Osteoblast (primary cell): ENCODE results near the gene RASIP1. TPM values are rescaled to one million over a fixed set of nuclear protein-coding genes. Genes with fewer than 3 reads are reported as not detected.
A peak's percentile ranks its signal among the peaks of the same experiment; 100 is the strongest.
"Not testable (repeated sequence)": the region's sequence is repeated elsewhere in the genome, so short reads cannot be mapped to it uniquely, and the experiment has no call there.

Experiments
- DNase-seq: peaks from one replicate; pipeline ENCODE4 v3.0.0; 2011; ENCODE audit warnings: low spot score, mixed read lengths; ENCODE audit not compliant: insufficient read length; ENCODE audit errors: missing footprints
- H2AFZ ChIP-seq: 2 replicates; pipeline ENCODE4 v1.6.0; 2011; ENCODE audit warnings: mild to moderate bottlenecking, low read length
- H3K27ac ChIP-seq: 2 replicates; pipeline ENCODE4 v1.5.1; 2011; ENCODE audit warnings: mild to moderate bottlenecking, low read depth, low read length, moderate library complexity
- H3K27me3 ChIP-seq: 2 replicates; pipeline ENCODE4 v1.6.0; 2012; ENCODE audit warnings: mild to moderate bottlenecking, control low read depth, inconsistent platforms, low read length, moderate library complexity; ENCODE audit not compliant: insufficient read depth
- H3K36me3 ChIP-seq: 2 replicates; pipeline ENCODE4 v1.5.1; 2011; ENCODE audit warnings: mild to moderate bottlenecking, low read length, control low read depth, moderate library complexity; ENCODE audit not compliant: insufficient read depth
- H3K4me1 ChIP-seq: 2 replicates; pipeline ENCODE4 v1.5.1; 2011; ENCODE audit warnings: mild to moderate bottlenecking, low read length, control low read depth, moderate library complexity; ENCODE audit not compliant: insufficient read depth
- H3K4me2 ChIP-seq: 2 replicates; pipeline ENCODE4 v1.6.0; 2011; ENCODE audit warnings: mild to moderate bottlenecking, low read length; ENCODE audit not compliant: insufficient read depth
- H3K4me3 ChIP-seq: fragments of 200-600 bp; sonication (generic); 3 replicates; pipeline ENCODE4 v1.5.1; 2012; ENCODE audit warnings: mild to moderate bottlenecking, low read length, inconsistent platforms; ENCODE audit not compliant: insufficient read depth
- H3K79me2 ChIP-seq: 2 replicates; pipeline ENCODE4 v1.6.0; 2012; ENCODE audit warnings: mild to moderate bottlenecking, low read length, control low read depth, inconsistent platforms; ENCODE audit not compliant: insufficient read depth
- H3K9me3 ChIP-seq: 2 replicates; pipeline ENCODE4 v1.5.1; 2011; ENCODE audit warnings: low read depth, low read length, control low read depth
- H4K20me1 ChIP-seq: 2 replicates; pipeline ENCODE4 v1.6.0; 2012; ENCODE audit warnings: mild to moderate bottlenecking, low read length, control low read depth; ENCODE audit not compliant: insufficient read depth
- CTCF ChIP-seq: IDR thresholded peaks from 2 replicates; pipeline ENCODE4 v1.5.1; 2011; ENCODE audit warnings: mild to moderate bottlenecking, low read depth, low read length, moderate library complexity; ENCODE audit errors: extremely low read depth
- total RNA-seq: library from RNA; depleted of rRNA; stranded (reverse); fragments of >200 nt; gene quantifications from 2 replicates; pipeline ENCODE4 v1.2.3, GENCODE V29; 2012

Gene RASIP1
- total RNA-seq, 1 donor: 3.6 TPM

GRCh38 chr19:48772503-48772953 lies 32.1 kb upstream of the RASIP1 start:
- no peak for TF ChIP-seq CTCF
- Histone ChIP-seq H3K4me3 (no peak overlapping the region), H3K9me3 (no peaks in the 10 kb centered on the region), H3K36me3 (no peaks in the 10 kb centered on the region), H2AFZ (no peak overlapping the region), H3K27me3 (peaks cover 21% of the 10 kb centered on the region), H3K79me2 (no peaks in the 10 kb centered on the region), H4K20me1 (no peaks in the 10 kb centered on the region), H3K27ac (no peak overlapping the region), H3K4me1 (peaks cover 12% of the 10 kb centered on the region), H3K4me2 (no peak overlapping the region)
- no peak for DNase-seq

- Histone ChIP-seq H3K4me1 (peaks cover 12% of the 10 kb centered on the region), H3K27ac (no peak overlapping the region), H3K9me3 (no peaks in the 10 kb centered on the region), H3K4me2 (no peak overlapping the region), H3K36me3 (no peaks in the 10 kb centered on the region), H3K27me3 (peaks cover 25% of the 10 kb centered on the region), H3K79me2 (no peaks in the 10 kb centered on the region), H4K20me1 (no peaks in the 10 kb centered on the region), H2AFZ (no peak overlapping the region), H3K4me3 (no peak overlapping the region)
- DNase-seq: no peak
- no peak for TF ChIP-seq CTCF
These were observed 30.5 kb upstream of the RASIP1 start for GRCh38 chr19:48770734-48771472.

GRCh38 chr19:48770266-48770665 lies 29.9 kb upstream of the RASIP1 start:
- no peaks in the 10 kb centered on the region for H3K36me3 ChIP-seq
- no peak overlapping the region for H2AFZ ChIP-seq
- DNase-seq: peak; percentile 90
- no peaks in the 10 kb centered on the region for H3K79me2 ChIP-seq
- H3K4me3 ChIP-seq: no peak overlapping the region
- no peaks in the 10 kb centered on the region for H3K9me3 ChIP-seq
- H4K20me1 ChIP-seq: no peaks in the 10 kb centered on the region
- peaks cover 25% of the 10 kb centered on the region for H3K27me3 ChIP-seq
- peak overlapping the region; percentile 34 for H3K4me2 ChIP-seq
- H3K4me1 ChIP-seq: peaks cover 12% of the 10 kb centered on the region
- no peak for TF ChIP-seq CTCF
- peak overlapping the region; percentile 24 for H3K27ac ChIP-seq

GRCh38 chr19:48768994-48769713 lies 28.7 kb upstream of the RASIP1 start:
- TF ChIP-seq CTCF: no peak
- DNase-seq: no peak
- Histone ChIP-seq H3K4me2 (no peak overlapping the region), H2AFZ (no peak overlapping the region), H3K4me1 (peaks cover 12% of the 10 kb centered on the region), H3K9me3 (no peaks in the 10 kb centered on the region), H3K4me3 (no peak overlapping the region), H3K36me3 (no peaks in the 10 kb centered on the region), H3K27ac (no peak overlapping the region), H3K27me3 (peaks cover 25% of the 10 kb centered on the region), H4K20me1 (no peaks in the 10 kb centered on the region), H3K79me2 (no peaks in the 10 kb centered on the region)

GRCh38 chr19:48768171-48768753 lies 27.9 kb upstream of the RASIP1 start:
- H3K4me2 ChIP-seq, H3K27ac ChIP-seq, DNase-seq, H2AFZ ChIP-seq, H4K20me1 ChIP-seq, H3K79me2 ChIP-seq, H3K36me3 ChIP-seq, H3K4me3 ChIP-seq, H3K9me3 ChIP-seq: not testable (repeated sequence)
- Histone ChIP-seq H3K4me1 (peaks cover 12% of the 10 kb centered on the region), H3K27me3 (peaks cover 28% of the 10 kb centered on the region)
